Suprapubic skin (tissue), 3 donors: ENCODE measurements around the gene TMCC1.

ENCODE experiments used
- EP300 ChIP-seq: sonication (generic); formaldehyde crosslinking; IDR thresholded peaks from one replicate; pipeline ENCODE4 v1.6.1; 2017; ENCODE audit warnings: antibody characterized with exemption
- TF ChIP-seq, protein P1 (sequence below), 2 donors: fragments of 200-600 bp in 1 of 2; fragments of 450-650 bp in 1 of 2; sonication (generic) in 1 of 2; IDR thresholded peaks; one replicate each; pipeline ENCODE4 v1.5.1; 2016 to 2019; ENCODE audit warnings: antibody characterized with exemption in 2 of 2, mild to moderate bottlenecking in 1 of 2, moderate library complexity in 1 of 2

DNA sequence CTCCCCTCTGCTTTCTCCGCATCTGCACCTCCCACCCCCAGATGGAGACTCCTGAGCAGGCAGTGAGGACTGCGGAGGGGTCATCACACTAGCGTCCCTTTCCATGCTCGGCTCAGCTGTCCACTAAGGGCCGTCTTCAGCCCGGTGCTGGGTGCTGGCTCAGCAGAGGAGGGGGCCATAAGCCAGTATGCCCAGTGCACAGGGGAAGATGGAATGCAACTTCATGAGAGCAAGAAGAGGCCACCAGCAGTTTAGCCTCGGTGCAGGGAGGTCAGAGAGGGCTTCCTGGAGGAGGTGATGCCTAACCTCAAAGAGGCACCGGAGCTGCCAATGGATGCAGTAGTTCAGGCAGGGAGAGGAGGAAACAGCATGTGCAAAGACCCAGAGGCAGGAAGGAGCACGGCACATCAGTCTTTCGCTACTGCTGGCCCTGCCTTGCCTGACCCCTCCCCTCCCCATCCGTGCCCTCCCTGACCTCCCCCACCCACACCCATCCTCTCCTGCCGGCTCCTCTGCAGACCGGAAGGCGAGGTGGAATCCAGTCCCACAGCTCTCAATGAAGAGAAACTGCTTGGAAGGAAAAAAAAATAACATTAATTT, 271.8 kb downstream of the TMCC1 start:
- TF ChIP-seq, protein P1, sequence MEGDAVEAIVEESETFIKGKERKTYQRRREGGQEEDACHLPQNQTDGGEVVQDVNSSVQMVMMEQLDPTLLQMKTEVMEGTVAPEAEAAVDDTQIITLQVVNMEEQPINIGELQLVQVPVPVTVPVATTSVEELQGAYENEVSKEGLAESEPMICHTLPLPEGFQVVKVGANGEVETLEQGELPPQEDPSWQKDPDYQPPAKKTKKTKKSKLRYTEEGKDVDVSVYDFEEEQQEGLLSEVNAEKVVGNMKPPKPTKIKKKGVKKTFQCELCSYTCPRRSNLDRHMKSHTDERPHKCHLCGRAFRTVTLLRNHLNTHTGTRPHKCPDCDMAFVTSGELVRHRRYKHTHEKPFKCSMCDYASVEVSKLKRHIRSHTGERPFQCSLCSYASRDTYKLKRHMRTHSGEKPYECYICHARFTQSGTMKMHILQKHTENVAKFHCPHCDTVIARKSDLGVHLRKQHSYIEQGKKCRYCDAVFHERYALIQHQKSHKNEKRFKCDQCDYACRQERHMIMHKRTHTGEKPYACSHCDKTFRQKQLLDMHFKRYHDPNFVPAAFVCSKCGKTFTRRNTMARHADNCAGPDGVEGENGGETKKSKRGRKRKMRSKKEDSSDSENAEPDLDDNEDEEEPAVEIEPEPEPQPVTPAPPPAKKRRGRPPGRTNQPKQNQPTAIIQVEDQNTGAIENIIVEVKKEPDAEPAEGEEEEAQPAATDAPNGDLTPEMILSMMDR (IDR thresholded peaks at IDR 0.05): no peak
- TF ChIP-seq EP300: no peak
